K562 (cell line): ENCODE measurements around the gene MCAM. TPM values are rescaled to one million over a fixed set of nuclear protein-coding genes. Genes with fewer than 3 reads are reported as not detected.

Source experiments
- BCOR ChIP-seq: fragments of 450-650 bp; IDR thresholded peaks from 2 replicates; pipeline ENCODE4 v1.6.1; 2016
- CREB3L1 ChIP-seq: fragments of 450-650 bp; IDR thresholded peaks from 2 replicates; pipeline ENCODE4 v1.6.1; 2014; ENCODE audit warnings: low read depth, mild to moderate bottlenecking, moderate library complexity, borderline replicate concordance
- E2F5 ChIP-seq: sonication (generic); formaldehyde crosslinking; IDR thresholded peaks from 2 replicates; pipeline ENCODE4 v1.8.0; 2022; ENCODE audit warnings: mild to moderate bottlenecking, missing genetic modification reagents
- FOXK1 ChIP-seq: sonication (generic); formaldehyde crosslinking; IDR thresholded peaks from 2 replicates; pipeline ENCODE4 v1.8.0; 2022; ENCODE audit warnings: missing genetic modification reagents, mild to moderate bottlenecking, borderline replicate concordance
- GATAD2A ChIP-seq: fragments of 450-650 bp; IDR thresholded peaks from 2 replicates; pipeline ENCODE4 v1.6.1; 2017
- HLTF ChIP-seq: fragments of 450-650 bp; IDR thresholded peaks from 2 replicates; pipeline ENCODE4 v1.6.1; 2016
- JUN ChIP-seq, 2 experiments: sonication (generic) in 1 of 2; formaldehyde crosslinking in 1 of 2; IDR thresholded peaks; 2 replicates each; pipeline versions ENCODE4 v1.6.1 to v1.8.0; 2012 to 2022; ENCODE audit warnings: borderline replicate concordance in 2 of 2, mild to moderate bottlenecking in 2 of 2, improper control_type of control experiment in 1 of 2, low read depth in 1 of 2, low read length in 1 of 2, missing genetic modification reagents in 1 of 2
- KDM2B ChIP-seq: fragments of 250-450 bp; sonication (Bioruptor Pico); IDR thresholded peaks from 2 replicates; pipeline ENCODE4 v1.8.0; 2021; ENCODE audit warnings: mild to moderate bottlenecking, moderate library complexity
- NCOA2 ChIP-seq, 2 experiments: fragments of 450-650 bp; IDR thresholded peaks; 2 replicates each; pipeline ENCODE4 v1.6.1; 2018; ENCODE audit warnings: mild to moderate bottlenecking in 2 of 2, moderate library complexity in 1 of 2; ENCODE audit not compliant: partially characterized antibody in 2 of 2
- NFIX ChIP-seq: fragments of 250-450 bp; sonication (Bioruptor Pico); IDR thresholded peaks from 2 replicates; pipeline ENCODE4 v1.4.0; 2020; ENCODE audit warnings: low read depth, mild to moderate bottlenecking, moderate library complexity
- POLR3A ChIP-seq: IDR thresholded peaks from 2 replicates; pipeline ENCODE4 v1.6.1; 2011; ENCODE audit warnings: borderline replicate concordance, mild to moderate bottlenecking, moderate library complexity; ENCODE audit not compliant: insufficient read length, insufficient read depth; ENCODE audit errors: extremely low read depth
- SP2 ChIP-seq: IDR thresholded peaks from 2 replicates; pipeline ENCODE4 v1.6.1; 2011; ENCODE audit warnings: mild to moderate bottlenecking, low read depth, low read length, moderate library complexity; ENCODE audit not compliant: poor library complexity, severe bottlenecking; ENCODE audit errors: extremely low read depth
- STAT6 ChIP-seq: sonication (generic); formaldehyde crosslinking; IDR thresholded peaks from 2 replicates; pipeline ENCODE4 v1.8.1; 2023; ENCODE audit warnings: mild to moderate bottlenecking, missing genetic modification reagents
- TAL1 ChIP-seq: fragments of 450-650 bp; IDR thresholded peaks from 2 replicates; pipeline ENCODE4 v1.6.1; 2016; ENCODE audit warnings: mild to moderate bottlenecking
- YY1 ChIP-seq, 3 experiments: IDR thresholded peaks; 2 replicates each; pipeline ENCODE4 v1.6.1; 2011; ENCODE audit warnings: low read length in 2 of 3, mild to moderate bottlenecking in 2 of 3, moderate library complexity in 2 of 3, borderline replicate concordance in 1 of 3, control low read depth in 1 of 3, low read depth in 1 of 3; ENCODE audit not compliant: insufficient read depth in 3 of 3, insufficient replicate concordance in 2 of 3, control insufficient read depth in 1 of 3, insufficient read length in 1 of 3; ENCODE audit errors: extremely low read depth in 1 of 3
- ZBTB33 ChIP-seq: sonication (generic); formaldehyde crosslinking; IDR thresholded peaks from 2 replicates; pipeline ENCODE4 v1.8.1; 2023; ENCODE audit warnings: mild to moderate bottlenecking, missing genetic modification reagents
- ZNF507 ChIP-seq: conservative IDR thresholded peaks from 2 replicates; pipeline ENCODE4 v1.6.1; 2017; ENCODE audit warnings: missing genetic modification characterization, missing compliant biosample characterization
- ZNF778 ChIP-seq: fragments of 450-650 bp; formaldehyde crosslinking; IDR thresholded peaks from 2 replicates; pipeline ENCODE4 v1.4.0; 2020; ENCODE audit warnings: mild to moderate bottlenecking, moderate library complexity
- ZNF830 ChIP-seq: fragments of 250-450 bp; sonication (Bioruptor Pico); IDR thresholded peaks from 2 replicates; pipeline ENCODE4 v1.5.0; 2021; ENCODE audit warnings: mild to moderate bottlenecking
- polyA plus RNA-seq, 8 experiments: library from polyadenylated mRNA; depleted of rRNA in 4 of 8; stranded (reverse) in 5 of 8; unstranded in 3 of 8; fragments of >200 nt; fragmentation: Nextera tagmentation in 2 of 8; fragmentation: Illumina TruSeq in 1 of 8; extraction: Ambion mirVana in 2 of 8; extraction: Trizol in 1 of 8; gene quantifications; 2 replicates each; pipeline versions ENCODE4 v1.2.1 to v1.2.3, GENCODE V29; 2011 to 2014; ENCODE audit warnings: inconsistent platforms in 1 of 8, missing spikeins in 1 of 8
- total RNA-seq, 7 experiments: library from RNA; depleted of rRNA in 6 of 7; stranded (reverse); fragments of >200 nt in 6 of 7; fragmentation: Illumina TruSeq in 2 of 7; extraction: Trizol in 2 of 7; gene quantifications; 2 replicates each; pipeline versions ENCODE4 v1.2.1 to v1.2.3, GENCODE V29; 2011 to 2021; ENCODE audit warnings: low replicate concordance in 1 of 7

The MCAM gene
- total and polyA plus RNA-seq, 9 of the 15 experiments (the other 6 are each of a cell fraction or from before 2014, with no cell fraction given): 14.7 to 118 (median 53.6) TPM

GRCh38 chr11:119334174-119334930 is 17.4 kb upstream of the MCAM start, which contains the start of gene RNF26 (continued):
- TF ChIP-seq CREB3L1: no peak
- no peak for TF ChIP-seq ZNF778 (CRISPR knock-in tag)
- no peak for TF ChIP-seq E2F5 (CRISPR knock-in tag)
- TF ChIP-seq KDM2B (CRISPR knock-in tag): no peak
- no peak for TF ChIP-seq ZNF507 (tag)
- TF ChIP-seq BCOR: 0 out of 2 replicates have a peak, but pooled peaks have one; percentile 14
- no peak for TF ChIP-seq HLTF
- TF ChIP-seq ZNF830 (CRISPR knock-in tag): no peak
- no peak for TF ChIP-seq TAL1
- TF ChIP-seq YY1 (IDR thresholded peaks at IDR 0.05; ENCODE audit: borderline replicate concordance in 1 of 3, control insufficient read depth in 1 of 3, extremely low read depth in 1 of 3, insufficient read depth in 3 of 3, insufficient read length in 1 of 3, insufficient replicate concordance in 2 of 3, low read depth in 1 of 3, low read length in 2 of 3): peak; percentile 93 to 99 (median 98)
- TF ChIP-seq GATAD2A: no peak
- no peak for TF ChIP-seq NCOA2 (IDR thresholded peaks at IDR 0.05; ENCODE audit: partially characterized antibody in 2 of 2)
- TF ChIP-seq JUN (IDR thresholded peaks at IDR 0.05; ENCODE audit: borderline replicate concordance, low read depth, low read length): peak; percentile 30; the same call in 1 of the 2 replicates
- TF ChIP-seq JUN (CRISPR knock-in tag; IDR thresholded peaks at IDR 0.05; ENCODE audit: borderline replicate concordance): no peak
- TF ChIP-seq STAT6 (CRISPR knock-in tag): 0 out of 2 replicates have a peak, but pooled peaks have one; percentile 30
- TF ChIP-seq NFIX (CRISPR knock-in tag): no peak
- TF ChIP-seq SP2: peak; percentile 45
- TF ChIP-seq FOXK1: no peak
- no peak for TF ChIP-seq POLR3A
- no peak for TF ChIP-seq ZBTB33
